Naive thymus-derived CD8-positive, alpha-beta T cell (primary cell): ENCODE data around the gene KDM4D. TPM values are rescaled to one million over a fixed set of nuclear protein-coding genes. Genes with fewer than 3 reads are reported as not detected.

Experiments used
- ATAC-seq, 2 donors: fragments of 150-1000 bp; cut with Tn5 transposase in 1 of 2; sonication (Bioruptor Pico), chemical (Tn5 transposase) in 1 of 2; 1 replicate in 1 of 2; 2 replicates in 1 of 2; pipeline ENCODE4 v1.10.0; 2021; ENCODE audit warnings: mild to moderate bottlenecking in 2 of 2, moderate library complexity in 2 of 2
- POLR2A ChIA-PET: fragments of 350-600 bp; sonication (Branson Sonifier 250); formaldehyde crosslinking; loops from one replicate; lab custom pipeline; 2021; ENCODE audit warnings: antibody characterized with exemption; lab: Charles Lee
- DNase-seq, 10 donors: peaks; one replicate each; pipeline versions ENCODE4 v3.0.0 to v3.0.0-alpha.2; 2020 to 2022
- H3K27ac Mint-ChIP-seq, 10 donors: one replicate each; pipeline ENCODE4 v1.8.0; 2020 to 2022; ENCODE audit warnings: mild to moderate bottlenecking in 10 of 10, mixed read lengths in 10 of 10, moderate library complexity in 4 of 10, inconsistent platforms in 1 of 10
- H3K27me3 Mint-ChIP-seq, 5 donors: one replicate each; pipeline ENCODE4 v1.8.0; 2021 to 2022; ENCODE audit warnings: mixed read lengths in 5 of 5
- H3K36me3 Mint-ChIP-seq, 3 donors: one replicate each; pipeline ENCODE4 v1.8.0; 2020 to 2022; ENCODE audit warnings: mixed read lengths in 3 of 3, mild to moderate bottlenecking in 2 of 3, inconsistent platforms in 1 of 3
- H3K4me1 Mint-ChIP-seq, 4 donors: one replicate each; pipeline ENCODE4 v1.8.0; 2021 to 2022; ENCODE audit warnings: mixed read lengths in 4 of 4
- H3K4me3 Mint-ChIP-seq, 10 donors: one replicate each; pipeline ENCODE4 v1.8.0; 2020 to 2022; ENCODE audit warnings: mild to moderate bottlenecking in 10 of 10, mixed read lengths in 10 of 10, moderate library complexity in 6 of 10, inconsistent platforms in 1 of 10
- H3K9me3 Mint-ChIP-seq, 9 donors: one replicate each; pipeline ENCODE4 v1.8.0; 2020 to 2022; ENCODE audit warnings: mixed read lengths in 9 of 9, mild to moderate bottlenecking in 3 of 9, inconsistent platforms in 1 of 9, moderate library complexity in 1 of 9
- polyA plus RNA-seq, 3 donors: library from polyadenylated mRNA; unstranded; fragments of 300-500 nt; fragmentation: Illumina TruSeq; gene quantifications; one replicate each; pipeline ENCODE4 v1.2.3, GENCODE V29; 2021
- total RNA-seq, 8 experiments: library from RNA in 2 of 8; stranded (reverse) in 2 of 8; gene quantifications; one replicate each; pipeline ENCODE4 v1.2.3 and lab custom pipeline; 2021 to 2026

Gene KDM4D
- total and polyA plus RNA-seq, 5 experiments from 2014 or later, result 0.13 to 1.2 (median 0.24) TPM

DNA sequence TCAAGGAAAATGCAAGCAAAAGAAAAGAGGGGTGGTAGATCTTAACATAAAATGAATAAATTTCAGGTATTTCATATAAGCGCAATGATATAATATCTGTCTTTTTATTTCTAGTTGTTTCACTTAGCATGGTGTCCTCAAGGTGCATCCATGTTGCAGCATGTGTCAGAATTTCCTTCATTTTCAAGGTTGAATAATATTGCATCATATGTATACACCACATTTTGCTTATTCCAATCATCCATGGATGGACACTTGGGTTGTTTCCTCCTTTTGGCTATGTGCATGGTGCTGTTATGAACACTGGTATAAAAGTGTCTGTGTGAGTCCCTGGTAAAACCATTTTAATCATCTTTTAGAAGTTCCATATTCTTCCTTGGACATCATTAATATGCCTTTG is 68.7 kb downstream of the KDM4D start:
- POLR2A ChIA-PET, result no interaction called here
- DNase-seq, result no peak
- Mint-ChIP-seq H3K4me1 (peaks cover 0 to 5% (median 0%) of the 10 kb centered on the region in 4 donors), H3K9me3 (peaks cover 0 to 4% (median 0%) of the 10 kb centered on the region in 9 donors), H3K27ac (no peak overlapping the region), H3K4me3 (no peak overlapping the region), H3K36me3 (no peaks in the 10 kb centered on the region), H3K27me3 (peaks cover 15 to 66% (median 35%) of the 10 kb centered on the region in 5 donors)
- no peak for ATAC-seq

- no peak overlapping the region for H3K4me3 Mint-ChIP-seq
- H3K9me3 Mint-ChIP-seq, result peaks cover 0 to 4% (median 0%) of the 10 kb centered on the region in 9 donors
- H3K27me3 Mint-ChIP-seq, result peaks cover 15 to 63% (median 37%) of the 10 kb centered on the region in 5 donors
- H3K36me3 Mint-ChIP-seq, result no peaks in the 10 kb centered on the region
- ATAC-seq, result no peak
- POLR2A ChIA-PET, result no interaction called here
- no peak for DNase-seq
- no peak overlapping the region for H3K27ac Mint-ChIP-seq
- H3K4me1 Mint-ChIP-seq, result peaks cover 0 to 4% (median 0%) of the 10 kb centered on the region in 4 donors
These were observed 69.4 kb downstream of the KDM4D start for GRCh38 chr11:95042906-95043305.

GRCh38 chr11:95044010-95044409 is 70.5 kb downstream of the KDM4D start:
- DNase-seq, result no peak
- ATAC-seq, result no peak
- no peaks in the 10 kb centered on the region for H3K36me3 Mint-ChIP-seq
- POLR2A ChIA-PET, result interaction anchor here (1.0 kb wide), 1 partner anchor 23 kb away, joined by 3 read pairs; the partner anchor contains the start of gene SRSF8
- H3K27me3 Mint-ChIP-seq, result peaks cover 13 to 64% (median 28%) of the 10 kb centered on the region in 5 donors
- no peak overlapping the region for H3K27ac Mint-ChIP-seq
- no peak overlapping the region for H3K4me3 Mint-ChIP-seq
- no peaks in the 10 kb centered on the region for H3K4me1 Mint-ChIP-seq
- H3K9me3 Mint-ChIP-seq, result no peaks in the 10 kb centered on the region

- Mint-ChIP-seq H3K36me3 (no peaks in the 10 kb centered on the region), H3K9me3 (no peaks in the 10 kb centered on the region), H3K27me3 (peaks cover 18 to 62% (median 35%) of the 10 kb centered on the region in 5 donors), H3K4me3 (no peak overlapping the region), H3K27ac (no peak overlapping the region), H3K4me1 (no peaks in the 10 kb centered on the region)
- DNase-seq (no peak), ATAC-seq (no peak)
- POLR2A ChIA-PET, result no interaction called here
These were observed 72.3 kb downstream of the KDM4D start for GRCh38 chr11:95045812-95046211.

Other genes starting within 250 kb of the KDM4D start
- under 1 TPM; 0.03 to 0.08 TPM for gene AMOTL1, start 205.4 kb upstream of the KDM4D start, total RNA-seq
- gene AMOTL1, start 205.4 kb upstream of the KDM4D start, polyA plus RNA-seq, result under 1 TPM in 2 of 3 donors, not detected in 1; 0.07 to 0.10 TPM
- 10 to 100 TPM; 88.0 to 90.0 TPM for gene CWC15, start 153 bp upstream of the KDM4D start, total RNA-seq
- gene CWC15, start 153 bp upstream of the KDM4D start, polyA plus RNA-seq, result 10 to 100 TPM; 47.6 to 61.3 (median 51.5) TPM
- not detected for gene KDM4E, start 51.5 kb downstream of the KDM4D start, total RNA-seq
- gene KDM4E, start 51.5 kb downstream of the KDM4D start, polyA plus RNA-seq, result not detected
- gene KDM4F, start 75.7 kb downstream of the KDM4D start, total RNA-seq, result not detected
- gene KDM4F, start 75.7 kb downstream of the KDM4D start, polyA plus RNA-seq, result not detected
- 100 to 1,000 TPM; 124 to 125 TPM for gene SRSF8, start 93.2 kb downstream of the KDM4D start, total RNA-seq
- 100 to 1,000 TPM in 2 of 3 donors, 10 to 100 TPM in 1; 94.1 to 106 (median 106) TPM for gene SRSF8, start 93.2 kb downstream of the KDM4D start, polyA plus RNA-seq
- 10 to 100 TPM; 10.2 TPM for gene ENDOD1, start 116.1 kb downstream of the KDM4D start, total RNA-seq
- 10 to 100 TPM in 1 of 3 donors, 1 to 10 TPM in 2; 3.9 to 10.1 (median 6.9) TPM for gene ENDOD1, start 116.1 kb downstream of the KDM4D start, polyA plus RNA-seq